ENCODE data around the gene SRRM2. TPM values are rescaled to one million over a fixed set of nuclear protein-coding genes. Genes with fewer than 3 reads are reported as not detected.

SRRM2 gene
- total RNA-seq, 2 donors from 2014 or later = 377 to 539 TPM

DNA sequence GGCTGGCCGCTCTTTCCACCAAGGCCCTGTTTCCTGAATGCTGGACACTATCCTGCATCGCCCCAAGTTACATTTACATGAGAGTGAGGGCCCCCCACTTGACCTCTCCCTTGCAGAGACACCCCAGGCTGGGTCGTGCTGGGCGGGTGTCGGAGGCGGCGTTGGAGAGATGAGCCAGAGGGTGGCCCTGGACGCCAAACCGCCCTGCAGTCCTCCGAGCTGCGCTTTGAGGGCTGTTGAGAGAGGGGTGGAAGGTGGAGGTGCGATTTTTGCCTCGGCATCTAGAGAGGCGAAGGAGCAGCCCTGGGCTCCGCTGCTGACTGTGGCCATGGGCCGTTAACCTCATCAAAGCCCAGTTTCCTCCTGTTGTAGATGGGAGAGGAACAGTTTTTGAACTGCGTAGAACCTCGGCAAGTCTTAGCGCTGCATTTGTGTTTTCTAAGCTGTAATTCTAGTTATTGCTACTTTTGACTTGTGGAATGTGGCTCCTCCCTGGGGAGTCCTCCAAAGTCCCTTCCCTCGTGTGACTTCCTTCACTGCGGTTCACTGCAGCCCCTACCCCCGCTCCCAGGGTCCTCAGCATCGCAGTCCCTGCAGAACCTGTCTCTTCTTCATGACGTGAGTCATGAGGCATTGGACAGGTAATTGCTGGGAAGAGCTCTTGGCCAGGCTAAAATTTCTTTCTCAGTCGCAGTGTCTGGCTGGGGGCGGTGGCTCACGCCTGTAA is 25.6 kb downstream of the SRRM2 start:
- no peak for TF ChIP-seq CTCF (IDR thresholded peaks at IDR 0.05)
- H3K4me3 ChIP-seq = peak overlapping the region; percentile 86
- peak overlapping the region; percentile 96 for H3K27ac ChIP-seq
- H3K36me3 ChIP-seq = peaks cover 3% of the 10 kb centered on the region
- intact Hi-C loops (cut with DNase I) = no loop called here
- H3K9me3 ChIP-seq = no peaks in the 10 kb centered on the region
- no peaks in the 10 kb centered on the region for H3K27me3 ChIP-seq
- peak; percentile 38 for DNase-seq
- H3K4me1 ChIP-seq = peaks cover 6% of the 10 kb centered on the region
- peak overlapping the region; percentile 100 for H3K9ac ChIP-seq (ENCODE audit: low read depth in 2 of 2, low read length in 2 of 2)

- H3K4me3 ChIP-seq = no peak overlapping the region
- peak overlapping the region; percentile 96 for H3K27ac ChIP-seq
- H3K4me1 ChIP-seq = peaks cover 6% of the 10 kb centered on the region
- H3K27me3 ChIP-seq = no peaks in the 10 kb centered on the region
- H3K36me3 ChIP-seq = peaks cover 3% of the 10 kb centered on the region
- no peak for DNase-seq
- no peaks in the 10 kb centered on the region for H3K9me3 ChIP-seq
- intact Hi-C loops (cut with DNase I) = no loop called here
- no peak for TF ChIP-seq CTCF (IDR thresholded peaks at IDR 0.05)
- peak overlapping the region in 1 of 2 donors; percentile 100 for H3K9ac ChIP-seq (ENCODE audit: low read depth in 2 of 2, low read length in 2 of 2)
These were observed 26.2 kb downstream of the SRRM2 start for GRCh38 chr16:2778630-2778958.

- no peak for DNase-seq
- H3K9me3 ChIP-seq = no peaks in the 10 kb centered on the region
- no peak overlapping the region for H3K9ac ChIP-seq (ENCODE audit: low read depth in 2 of 2, low read length in 2 of 2)
- H3K27me3 ChIP-seq = no peaks in the 10 kb centered on the region
- no peak for TF ChIP-seq CTCF (IDR thresholded peaks at IDR 0.05)
- peaks cover 6% of the 10 kb centered on the region for H3K4me1 ChIP-seq
- intact Hi-C loops (cut with DNase I) = no loop called here
- no peak overlapping the region for H3K27ac ChIP-seq
- no peak overlapping the region for H3K4me3 ChIP-seq
- H3K36me3 ChIP-seq = peaks cover under 1% of the 10 kb centered on the region
These were observed 26.9 kb downstream of the SRRM2 start for GRCh38 chr16:2779151-2779920.

- intact Hi-C loops (cut with DNase I) = no loop called here
These were observed 27.8 kb downstream of the SRRM2 start for GRCh38 chr16:2779978-2780898.

More at GRCh38 chr16:2779978-2780898, 27.8 kb downstream of the SRRM2 start:
- no peak overlapping the region for H3K4me3 ChIP-seq
- no peaks in the 10 kb centered on the region for H3K9me3 ChIP-seq
- H3K36me3 ChIP-seq = no peaks in the 10 kb centered on the region
- H3K27ac ChIP-seq = no peak overlapping the region
- peaks cover 6% of the 10 kb centered on the region for H3K4me1 ChIP-seq
- peaks cover 1% of the 10 kb centered on the region for H3K27me3 ChIP-seq
- no peak for DNase-seq
- no peak for TF ChIP-seq CTCF (IDR thresholded peaks at IDR 0.05)
- no peak overlapping the region for H3K9ac ChIP-seq (ENCODE audit: low read depth in 2 of 2, low read length in 2 of 2)
